Measurements from ENCODE around the gene ECE2. TPM values are rescaled to one million over a fixed set of nuclear protein-coding genes. Genes with fewer than 3 reads are reported as not detected.

The ECE2 gene
- total RNA-seq, 1 experiment from 2014 or later = not detected

DNA sequence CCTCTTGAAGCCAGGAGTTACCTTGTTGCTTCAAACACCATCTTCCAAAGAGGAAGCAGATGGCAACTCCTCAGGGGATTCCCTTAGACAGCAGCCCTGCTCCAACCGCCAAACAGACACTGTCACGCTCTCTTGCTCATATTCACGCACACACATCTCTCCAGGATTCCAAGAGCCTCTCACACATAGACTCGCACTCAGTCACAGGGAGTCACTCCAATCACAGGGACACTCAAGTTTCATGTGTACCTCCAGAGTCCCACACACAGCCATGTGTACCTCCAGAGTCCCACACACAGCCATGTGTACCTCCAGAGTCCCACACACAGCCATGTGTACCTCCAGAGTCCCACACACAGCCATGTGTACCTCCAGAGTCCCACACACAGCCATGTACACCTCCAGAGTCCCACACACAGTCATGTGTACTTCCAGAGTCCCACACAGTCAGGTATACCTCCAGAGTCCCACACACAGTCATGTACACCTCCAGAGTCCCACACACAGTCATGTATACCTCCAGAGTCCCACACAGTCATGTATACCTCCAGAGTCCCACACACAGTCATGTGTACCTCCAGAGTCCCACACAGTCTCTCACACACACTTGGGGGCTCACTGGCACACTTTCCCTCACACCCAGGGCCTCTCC lies 40.3 kb upstream of the ECE2 start:
- Histone ChIP-seq H3K4me1 (ENCODE audit: control insufficient read depth, insufficient read depth, low read length) (no peaks in the 10 kb centered on the region; the same call in 1 of the 2 replicates), H3K27ac (ENCODE audit: low read length) (no peak overlapping the region), H3K36me3 (ENCODE audit: control insufficient read depth, insufficient read depth, low read length) (no peaks in the 10 kb centered on the region), H3K27me3 (ENCODE audit: control insufficient read depth, insufficient read depth, low read length) (peaks cover 7% of the 10 kb centered on the region; the same call in 1 of the 2 replicates), H3K9me3 (ENCODE audit: control insufficient read depth, insufficient read depth, low read depth, low read length) (no peaks in the 10 kb centered on the region), H3K4me3 (ENCODE audit: low read depth in 2 of 2, low read length in 2 of 2) (no peak overlapping the region)
- intact Hi-C loops (cut with micrococcal nuclease; ENCODE audit: unreplicated experiment) = no loop called here
- in situ Hi-C loops (cut with HindIII; ENCODE audit: low pct_unique_long_range_greater_than_20kb, low sequenced_read_pairs) = no loop called here
- DNase-seq (ENCODE audit: low read depth, low spot score) (no peak), ATAC-seq (no peak)
- POLR2A ChIA-PET = no interaction called here
- CTCF ChIA-PET = no interaction called here
- BruUV-seq (replicated peaks) = no TSS peak
- TF ChIP-seq, protein P1, sequence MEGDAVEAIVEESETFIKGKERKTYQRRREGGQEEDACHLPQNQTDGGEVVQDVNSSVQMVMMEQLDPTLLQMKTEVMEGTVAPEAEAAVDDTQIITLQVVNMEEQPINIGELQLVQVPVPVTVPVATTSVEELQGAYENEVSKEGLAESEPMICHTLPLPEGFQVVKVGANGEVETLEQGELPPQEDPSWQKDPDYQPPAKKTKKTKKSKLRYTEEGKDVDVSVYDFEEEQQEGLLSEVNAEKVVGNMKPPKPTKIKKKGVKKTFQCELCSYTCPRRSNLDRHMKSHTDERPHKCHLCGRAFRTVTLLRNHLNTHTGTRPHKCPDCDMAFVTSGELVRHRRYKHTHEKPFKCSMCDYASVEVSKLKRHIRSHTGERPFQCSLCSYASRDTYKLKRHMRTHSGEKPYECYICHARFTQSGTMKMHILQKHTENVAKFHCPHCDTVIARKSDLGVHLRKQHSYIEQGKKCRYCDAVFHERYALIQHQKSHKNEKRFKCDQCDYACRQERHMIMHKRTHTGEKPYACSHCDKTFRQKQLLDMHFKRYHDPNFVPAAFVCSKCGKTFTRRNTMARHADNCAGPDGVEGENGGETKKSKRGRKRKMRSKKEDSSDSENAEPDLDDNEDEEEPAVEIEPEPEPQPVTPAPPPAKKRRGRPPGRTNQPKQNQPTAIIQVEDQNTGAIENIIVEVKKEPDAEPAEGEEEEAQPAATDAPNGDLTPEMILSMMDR (IDR thresholded peaks at IDR 0.05) = no peak

DNA sequence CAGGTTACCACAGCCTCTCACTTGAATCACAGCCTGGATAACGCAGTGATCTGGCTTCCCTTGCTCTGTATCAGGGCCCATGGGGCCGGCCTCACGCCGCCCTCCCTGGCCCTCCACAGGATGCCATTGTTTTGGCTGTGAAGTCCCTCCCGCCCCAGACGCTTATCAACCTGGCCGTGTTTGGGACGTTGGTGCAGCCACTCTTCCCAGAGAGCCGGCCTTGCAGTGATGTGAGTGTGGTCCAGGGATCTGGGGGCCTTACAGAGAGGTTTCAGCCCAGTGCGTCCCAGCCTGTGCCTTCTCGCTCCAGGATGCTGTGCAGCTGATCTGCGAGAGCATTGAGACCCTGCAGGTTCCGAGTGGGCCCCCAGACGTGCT lies 39.8 kb upstream of the ECE2 start:
- no TSS peak for BruUV-seq (replicated peaks)
- Histone ChIP-seq H3K9me3 (ENCODE audit: control insufficient read depth, insufficient read depth, low read depth, low read length) (no peaks in the 10 kb centered on the region), H3K4me1 (ENCODE audit: control insufficient read depth, insufficient read depth, low read length) (no peaks in the 10 kb centered on the region; the same call in 1 of the 2 replicates), H3K27ac (ENCODE audit: low read length) (no peak overlapping the region), H3K36me3 (ENCODE audit: control insufficient read depth, insufficient read depth, low read length) (no peaks in the 10 kb centered on the region), H3K4me3 (ENCODE audit: low read depth in 2 of 2, low read length in 2 of 2) (no peak overlapping the region), H3K27me3 (ENCODE audit: control insufficient read depth, insufficient read depth, low read length) (peaks cover 7% of the 10 kb centered on the region; the same call in 1 of the 2 replicates)
- DNase-seq (ENCODE audit: low read depth, low spot score) = no peak
- intact Hi-C loops (cut with micrococcal nuclease; ENCODE audit: unreplicated experiment) (no loop called here), in situ Hi-C loops (cut with HindIII; ENCODE audit: low pct_unique_long_range_greater_than_20kb, low sequenced_read_pairs) (no loop called here)
- ATAC-seq = no peak
- ChIA-PET POLR2A (no interaction called here), CTCF (interaction anchor here (0.9 kb wide), 1 partner anchor 14 kb away, joined by 3 read pairs; the partner anchor contains the start of gene EEF1AKMT4)
- TF ChIP-seq POLR2AphosphoS5 (IDR thresholded peaks at IDR 0.05; ENCODE audit: low read depth, low read length) (no peak), TCF7L2 (IDR thresholded peaks at IDR 0.05; ENCODE audit: low read depth, low read length) (no peak)
- TF ChIP-seq, protein P2, sequence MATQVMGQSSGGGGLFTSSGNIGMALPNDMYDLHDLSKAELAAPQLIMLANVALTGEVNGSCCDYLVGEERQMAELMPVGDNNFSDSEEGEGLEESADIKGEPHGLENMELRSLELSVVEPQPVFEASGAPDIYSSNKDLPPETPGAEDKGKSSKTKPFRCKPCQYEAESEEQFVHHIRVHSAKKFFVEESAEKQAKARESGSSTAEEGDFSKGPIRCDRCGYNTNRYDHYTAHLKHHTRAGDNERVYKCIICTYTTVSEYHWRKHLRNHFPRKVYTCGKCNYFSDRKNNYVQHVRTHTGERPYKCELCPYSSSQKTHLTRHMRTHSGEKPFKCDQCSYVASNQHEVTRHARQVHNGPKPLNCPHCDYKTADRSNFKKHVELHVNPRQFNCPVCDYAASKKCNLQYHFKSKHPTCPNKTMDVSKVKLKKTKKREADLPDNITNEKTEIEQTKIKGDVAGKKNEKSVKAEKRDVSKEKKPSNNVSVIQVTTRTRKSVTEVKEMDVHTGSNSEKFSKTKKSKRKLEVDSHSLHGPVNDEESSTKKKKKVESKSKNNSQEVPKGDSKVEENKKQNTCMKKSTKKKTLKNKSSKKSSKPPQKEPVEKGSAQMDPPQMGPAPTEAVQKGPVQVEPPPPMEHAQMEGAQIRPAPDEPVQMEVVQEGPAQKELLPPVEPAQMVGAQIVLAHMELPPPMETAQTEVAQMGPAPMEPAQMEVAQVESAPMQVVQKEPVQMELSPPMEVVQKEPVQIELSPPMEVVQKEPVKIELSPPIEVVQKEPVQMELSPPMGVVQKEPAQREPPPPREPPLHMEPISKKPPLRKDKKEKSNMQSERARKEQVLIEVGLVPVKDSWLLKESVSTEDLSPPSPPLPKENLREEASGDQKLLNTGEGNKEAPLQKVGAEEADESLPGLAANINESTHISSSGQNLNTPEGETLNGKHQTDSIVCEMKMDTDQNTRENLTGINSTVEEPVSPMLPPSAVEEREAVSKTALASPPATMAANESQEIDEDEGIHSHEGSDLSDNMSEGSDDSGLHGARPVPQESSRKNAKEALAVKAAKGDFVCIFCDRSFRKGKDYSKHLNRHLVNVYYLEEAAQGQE (IDR thresholded peaks at IDR 0.05; ENCODE audit: insufficient read depth in 1 of 2, low read depth in 2 of 2, low read length in 1 of 2) = no peak

DNA sequence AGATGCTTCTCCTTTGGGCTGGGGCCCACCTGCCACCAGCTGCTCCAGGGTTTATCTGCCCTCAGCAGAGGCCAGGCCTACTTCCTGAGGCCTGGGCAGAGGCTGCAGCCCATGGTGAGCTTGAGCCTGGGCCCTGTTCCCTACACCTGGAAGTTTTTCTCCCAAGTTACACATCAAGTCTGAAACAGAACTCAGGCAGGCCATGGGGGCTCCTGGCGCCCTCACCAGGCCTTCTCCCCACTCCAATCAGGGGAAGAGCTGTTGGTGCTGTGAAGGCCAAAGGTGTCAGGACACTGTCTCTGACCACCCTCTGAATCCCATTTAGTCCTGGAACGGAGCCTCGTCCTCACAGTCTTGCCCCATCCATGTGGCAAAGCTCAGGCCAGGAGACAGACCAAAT lies 39.2 kb upstream of the ECE2 start:
- Histone ChIP-seq H3K4me3 (ENCODE audit: low read depth in 2 of 2, low read length in 2 of 2) (no peak overlapping the region), H3K9me3 (ENCODE audit: control insufficient read depth, insufficient read depth, low read depth, low read length) (no peaks in the 10 kb centered on the region), H3K27me3 (ENCODE audit: control insufficient read depth, insufficient read depth, low read length) (0 out of 2 replicates have a peak, but pooled peaks cover 3% of the 10 kb centered on the region), H3K27ac (ENCODE audit: low read length) (no peak overlapping the region), H3K4me1 (ENCODE audit: control insufficient read depth, insufficient read depth, low read length) (no peaks in the 10 kb centered on the region; the same call in 1 of the 2 replicates), H3K36me3 (ENCODE audit: control insufficient read depth, insufficient read depth, low read length) (no peaks in the 10 kb centered on the region)
- DNase-seq (ENCODE audit: low read depth, low spot score) (no peak), ATAC-seq (no peak)
- intact Hi-C loops (cut with micrococcal nuclease; ENCODE audit: unreplicated experiment) (no loop called here), in situ Hi-C loops (cut with HindIII; ENCODE audit: low pct_unique_long_range_greater_than_20kb, low sequenced_read_pairs) (no loop called here)
- TF ChIP-seq SIN3A (IDR thresholded peaks at IDR 0.05; ENCODE audit: borderline replicate concordance, insufficient read depth, low read depth, low read length) (no peak), POLR2AphosphoS5 (IDR thresholded peaks at IDR 0.05; ENCODE audit: low read depth, low read length) (no peak), TCF7L2 (IDR thresholded peaks at IDR 0.05; ENCODE audit: low read depth, low read length) (no peak)
- TF ChIP-seq, protein P2 (IDR thresholded peaks at IDR 0.05; ENCODE audit: insufficient read depth in 1 of 2, low read depth in 2 of 2, low read length in 1 of 2) = no peak
- TF ChIP-seq, protein P1 (IDR thresholded peaks at IDR 0.05) = no peak
- POLR2A ChIA-PET = no interaction called here
- CTCF ChIA-PET = interaction anchor here (0.9 kb wide), 1 partner anchor 13 kb away, joined by 3 read pairs; the partner anchor contains the start of gene EEF1AKMT4
- BruUV-seq (replicated peaks) = no TSS peak
